Gastrocnemius medialis (tissue), 4 donors: ENCODE data around the gene MAP7D2.

Experiments used
- CTCF ChIP-seq, 5 experiments: fragments of 450-650 bp in 3 of 5; fragments of 200-600 bp in 2 of 5; sonication (generic) in 2 of 5; IDR thresholded peaks in 4 of 5; conservative IDR thresholded peaks in 1 of 5; 1 replicate in 4 of 5; 2 replicates in 1 of 5; pipeline ENCODE4 v1.5.1; 2016 to 2019; ENCODE audit warnings: antibody characterized with exemption in 5 of 5, mild to moderate bottlenecking in 3 of 5, moderate library complexity in 3 of 5
- POLR2A ChIP-seq, 2 donors: fragments of 450-650 bp; IDR thresholded peaks; one replicate each; pipeline ENCODE4 v1.6.1; 2017; ENCODE audit warnings: antibody characterized with exemption in 2 of 2, mild to moderate bottlenecking in 2 of 2, moderate library complexity in 2 of 2

GRCh38 chrX:20028588-20028987 is 88.1 kb downstream of the MAP7D2 start:
- TF ChIP-seq POLR2A (IDR thresholded peaks at IDR 0.05) (no peak), CTCF (IDR thresholded peaks at IDR 0.05 in 4 of 5, conservative IDR thresholded peaks at IDR 0.05 in 1 of 5) (no peak)
